ENCODE measurements around the gene PTPN14.
"Not testable (repeated sequence)": the region's sequence is repeated elsewhere in the genome, so short reads cannot be mapped to it uniquely, and the experiment has no call there.

The PTPN14 gene

DNA sequence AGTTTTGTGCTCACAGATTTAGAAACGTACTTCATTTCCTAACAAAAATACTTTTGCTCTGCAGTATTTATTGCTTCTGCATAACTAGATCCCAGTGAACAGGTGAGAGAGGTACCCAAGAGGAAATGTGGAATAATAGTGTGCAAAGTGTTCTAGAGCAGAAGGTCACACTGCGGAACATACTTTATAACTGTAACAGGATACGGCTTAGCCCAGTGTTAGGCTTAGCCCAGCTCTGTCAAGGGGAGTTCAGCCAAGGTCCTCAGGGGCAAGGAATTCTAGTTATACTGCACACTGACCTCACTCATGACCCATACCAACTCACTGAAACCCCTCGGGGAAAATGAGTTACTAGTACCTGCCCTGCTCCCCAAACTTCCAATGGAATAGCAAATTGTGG is 55.3 kb downstream of the PTPN14 start:
- DNase-seq (ENCODE audit: low read depth), result no peak
- H3K4me3 ChIP-seq (ENCODE audit: low read depth, low read length), result no peak overlapping the region
- no peak for TF ChIP-seq POLR2A (IDR thresholded peaks at IDR 0.05; ENCODE audit: extremely low read depth, insufficient read length)
- TF ChIP-seq, protein P1, sequence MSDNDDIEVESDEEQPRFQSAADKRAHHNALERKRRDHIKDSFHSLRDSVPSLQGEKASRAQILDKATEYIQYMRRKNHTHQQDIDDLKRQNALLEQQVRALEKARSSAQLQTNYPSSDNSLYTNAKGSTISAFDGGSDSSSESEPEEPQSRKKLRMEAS (IDR thresholded peaks at IDR 0.05; ENCODE audit: low read depth, low read length), result no peak

GRCh38 chr1:214494706-214495105 is 56.7 kb downstream of the PTPN14 start:
- DNase-seq (ENCODE audit: low read depth), result no peak
- TF ChIP-seq CTCF (IDR thresholded peaks at IDR 0.05; ENCODE audit: low read depth, low read length) (no peak), POLR2A (IDR thresholded peaks at IDR 0.05; ENCODE audit: extremely low read depth, insufficient read length) (no peak), MYC (IDR thresholded peaks at IDR 0.05; ENCODE audit: low read depth, low read length) (no peak)
- TF ChIP-seq, protein P1 (IDR thresholded peaks at IDR 0.05; ENCODE audit: low read depth, low read length), result no peak
- no peak overlapping the region for H3K4me3 ChIP-seq (ENCODE audit: low read depth, low read length)

DNA sequence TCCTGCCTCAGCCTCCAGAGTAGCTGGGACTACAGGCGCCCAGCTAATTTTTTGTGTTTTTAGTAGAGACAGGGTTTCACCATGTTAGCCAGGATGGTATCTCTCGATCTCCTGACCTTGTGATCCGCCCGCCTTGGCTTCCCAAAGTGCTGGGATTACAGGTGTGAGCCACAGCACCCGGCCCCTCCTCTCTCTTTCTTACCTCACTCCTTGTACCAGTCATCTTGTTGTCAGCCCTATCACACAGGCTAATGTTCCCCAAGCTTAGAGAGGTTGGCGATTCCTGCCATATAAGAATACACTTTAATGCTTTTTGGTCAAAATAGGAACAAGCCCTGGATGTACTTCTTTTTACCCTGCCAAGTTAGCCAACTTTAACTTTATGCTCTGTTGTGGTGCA is 57.2 kb downstream of the PTPN14 start:
- H3K4me3 ChIP-seq (ENCODE audit: low read depth, low read length); DNase-seq (ENCODE audit: low read depth): not testable (repeated sequence)

- no peak for TF ChIP-seq MYC (IDR thresholded peaks at IDR 0.05; ENCODE audit: low read depth, low read length)
These were observed 58.1 kb downstream of the PTPN14 start for GRCh38 chr1:214493126-214493796.

GRCh38 chr1:214492401-214493075 is 58.9 kb downstream of the PTPN14 start:
- H3K4me3 ChIP-seq (ENCODE audit: low read depth, low read length), result no peak overlapping the region
- no peak for TF ChIP-seq CTCF (IDR thresholded peaks at IDR 0.05; ENCODE audit: low read depth, low read length)
- TF ChIP-seq, protein P1 (IDR thresholded peaks at IDR 0.05; ENCODE audit: low read depth, low read length), result no peak
- DNase-seq (ENCODE audit: low read depth), result no peak

More at GRCh38 chr1:214493126-214493796, 58.1 kb downstream of the PTPN14 start:
- no peak overlapping the region for H3K4me3 ChIP-seq (ENCODE audit: low read depth, low read length)
- no peak for DNase-seq (ENCODE audit: low read depth)

DNA sequence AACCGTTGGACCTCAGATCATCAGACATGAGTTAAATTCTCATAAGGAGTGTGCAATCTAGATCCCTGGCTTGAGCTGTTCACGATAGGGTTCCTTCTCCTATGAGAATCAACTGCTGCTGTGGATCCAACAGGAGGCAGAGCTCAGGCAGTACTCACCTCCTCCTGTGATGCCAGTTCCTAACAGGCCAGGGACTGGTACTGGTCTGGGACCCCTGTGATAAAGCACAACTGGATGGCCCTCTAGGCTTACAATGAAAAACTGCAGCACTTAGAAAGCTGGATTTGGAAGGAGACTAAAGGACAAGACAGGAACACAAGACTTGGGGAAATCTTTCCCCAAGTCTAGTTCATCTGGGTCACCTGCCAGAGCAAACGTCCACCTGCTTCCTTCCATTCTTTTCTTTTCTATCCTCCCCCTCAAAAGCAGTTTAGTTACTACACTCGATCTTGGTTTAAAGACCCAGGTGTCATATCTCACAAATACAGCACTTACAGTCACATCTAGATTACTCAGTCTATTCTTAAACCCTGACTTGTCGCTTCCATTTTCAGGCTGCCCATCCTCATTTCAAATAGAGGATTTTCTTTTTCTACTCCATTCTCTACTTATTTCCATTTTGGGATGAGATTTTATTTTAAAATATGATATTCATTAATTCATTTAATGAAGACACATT is 59.8 kb downstream of the PTPN14 start:
- no peak overlapping the region for H3K4me3 ChIP-seq (ENCODE audit: low read depth, low read length)
- TF ChIP-seq CTCF (IDR thresholded peaks at IDR 0.05; ENCODE audit: low read depth, low read length) (no peak), MYC (IDR thresholded peaks at IDR 0.05; ENCODE audit: low read depth, low read length) (no peak), POLR2A (IDR thresholded peaks at IDR 0.05; ENCODE audit: extremely low read depth, insufficient read length) (no peak)
- TF ChIP-seq, protein P1 (IDR thresholded peaks at IDR 0.05; ENCODE audit: low read depth, low read length), result no peak
- peak; percentile 7 for DNase-seq (ENCODE audit: low read depth)

GRCh38 chr1:214485151-214485550 is 66.3 kb downstream of the PTPN14 start:
- DNase-seq (ENCODE audit: low read depth), result no peak
- TF ChIP-seq, protein P1 (IDR thresholded peaks at IDR 0.05; ENCODE audit: low read depth, low read length), result no peak
- no peak for TF ChIP-seq MYC (IDR thresholded peaks at IDR 0.05; ENCODE audit: low read depth, low read length)
- TF ChIP-seq POLR2A (IDR thresholded peaks at IDR 0.05; ENCODE audit: extremely low read depth, insufficient read length), result no peak
- no peak for TF ChIP-seq CTCF (IDR thresholded peaks at IDR 0.05; ENCODE audit: low read depth, low read length)
- no peak overlapping the region for H3K4me3 ChIP-seq (ENCODE audit: low read depth, low read length)

- H3K4me3 ChIP-seq (ENCODE audit: low read depth, low read length); DNase-seq (ENCODE audit: low read depth): not testable (repeated sequence)
These were observed 68.2 kb downstream of the PTPN14 start for GRCh38 chr1:214483180-214483579.

DNA sequence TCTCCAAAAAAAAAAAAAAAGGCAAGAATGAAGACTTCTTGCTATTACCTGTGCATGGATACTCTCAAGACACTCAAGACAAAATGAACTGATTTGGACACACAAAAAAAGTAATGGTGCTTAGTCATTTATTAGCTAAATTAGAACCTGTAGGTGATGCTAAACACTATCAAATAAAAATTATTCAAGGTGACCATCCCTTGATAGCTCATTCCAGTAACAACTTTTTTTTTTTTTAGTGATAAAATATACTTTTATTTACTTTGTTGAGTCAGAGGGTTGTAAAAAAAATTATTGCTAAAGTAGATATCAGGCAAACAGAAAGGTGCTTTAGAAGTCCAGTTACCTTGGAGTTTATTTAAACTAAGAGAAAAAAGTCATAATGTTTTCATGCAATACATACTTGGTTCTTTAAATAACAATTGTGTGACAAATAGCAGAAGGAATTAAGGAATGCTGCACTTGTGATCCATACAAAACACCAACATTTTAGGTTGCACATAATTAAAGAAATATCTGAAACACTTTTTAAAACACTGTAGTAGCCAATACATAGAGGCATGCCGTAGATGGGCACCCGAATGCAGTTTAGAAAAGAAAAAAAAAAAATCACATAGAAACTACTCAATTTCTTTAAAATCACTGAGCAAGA is 69.3 kb downstream of the PTPN14 start:
- not testable (repeated sequence) for DNase-seq (ENCODE audit: low read depth); H3K4me3 ChIP-seq (ENCODE audit: low read depth, low read length)

Measured in NB4 (cell line).